GM19328 (cell line): ENCODE measurements around the gene ZNF160.

Experiments
- ATAC-seq: cut with Tn5 transposase; IDR thresholded peaks from one replicate; pipeline ENCODE4 v1.9.1; 2021; ENCODE audit warnings: mild to moderate bottlenecking, moderate library complexity; ENCODE audit not compliant: unreplicated experiment

ZNF160 gene

DNA sequence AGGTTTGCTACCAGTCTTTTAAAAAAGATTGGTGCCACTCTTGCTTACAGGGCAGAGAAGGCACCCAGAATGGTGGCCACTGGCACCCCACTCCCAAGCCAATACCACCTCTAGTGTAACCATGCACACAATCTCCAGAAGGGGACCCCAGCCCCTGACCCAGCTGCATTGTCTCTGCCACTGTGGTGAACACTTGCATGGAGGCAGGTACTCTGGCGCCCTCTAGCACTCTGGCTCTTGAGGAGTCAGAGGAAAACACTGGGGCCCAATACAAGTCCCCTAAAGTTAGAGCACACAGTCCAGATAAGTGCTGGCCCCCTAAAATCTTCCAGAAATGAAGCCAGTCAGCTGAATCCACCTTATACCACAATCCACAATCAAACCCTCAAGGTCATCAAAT is 83.5 kb downstream of the ZNF160 start:
- ATAC-seq, result no peak
